Ishikawa (cell line): ENCODE data around the gene GNG2.

Experiments
- CEBPB ChIP-seq: IDR thresholded peaks from 2 replicates; pipeline ENCODE4 v1.6.1; 2012
- CREB1 ChIP-seq: IDR thresholded peaks from 2 replicates; pipeline ENCODE4 v1.6.1; 2012; ENCODE audit warnings: low read depth
- EGR1 ChIP-seq: IDR thresholded peaks from 2 replicates; pipeline ENCODE4 v1.6.1; 2012
- EP300 ChIP-seq: IDR thresholded peaks from 2 replicates; pipeline ENCODE4 v1.6.1; 2012; ENCODE audit warnings: borderline replicate concordance
- FOXM1 ChIP-seq: IDR thresholded peaks from 2 replicates; pipeline ENCODE4 v1.6.1; 2012; ENCODE audit warnings: low read depth, borderline replicate concordance
- RAD21 ChIP-seq: IDR thresholded peaks from 2 replicates; pipeline ENCODE4 v1.6.1; 2012; ENCODE audit warnings: low read depth
- TAF1 ChIP-seq: IDR thresholded peaks from 2 replicates; pipeline ENCODE4 v1.6.1; 2012; ENCODE audit warnings: low read depth, mild to moderate bottlenecking
- YY1 ChIP-seq: IDR thresholded peaks from 2 replicates; pipeline ENCODE4 v1.6.1; 2012; ENCODE audit warnings: low read depth
- TF ChIP-seq, protein P1 (sequence below): IDR thresholded peaks from 2 replicates; pipeline ENCODE4 v1.6.1; 2012
- TF ChIP-seq, protein P2 (sequence below): IDR thresholded peaks from 2 replicates; pipeline ENCODE4 v1.6.1; 2012; ENCODE audit warnings: low read depth, mild to moderate bottlenecking

DNA sequence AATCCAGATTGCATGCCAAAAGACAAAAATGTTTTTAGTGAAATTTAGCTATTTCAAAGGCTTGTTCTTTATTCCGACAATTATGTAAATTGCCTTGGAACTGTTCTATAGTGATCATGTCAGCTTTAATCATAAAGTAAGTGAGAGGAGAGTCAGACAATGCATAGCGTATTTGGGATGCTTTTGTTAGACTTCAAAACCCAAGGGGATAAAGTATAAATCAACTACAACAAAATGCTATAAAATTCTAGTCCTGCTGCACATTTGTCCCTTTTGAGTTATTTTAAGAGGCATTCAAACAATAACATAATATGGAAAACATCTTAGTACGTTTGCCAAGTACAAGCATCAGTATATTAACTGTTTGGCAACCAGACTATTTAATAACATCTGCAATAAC, 140.3 kb downstream of the GNG2 start:
- TF ChIP-seq RAD21 (no peak), EP300 (no peak), FOXM1 (no peak), CEBPB (no peak), TAF1 (no peak), YY1 (no peak), CREB1 (no peak), EGR1 (no peak)
- TF ChIP-seq, protein P1, sequence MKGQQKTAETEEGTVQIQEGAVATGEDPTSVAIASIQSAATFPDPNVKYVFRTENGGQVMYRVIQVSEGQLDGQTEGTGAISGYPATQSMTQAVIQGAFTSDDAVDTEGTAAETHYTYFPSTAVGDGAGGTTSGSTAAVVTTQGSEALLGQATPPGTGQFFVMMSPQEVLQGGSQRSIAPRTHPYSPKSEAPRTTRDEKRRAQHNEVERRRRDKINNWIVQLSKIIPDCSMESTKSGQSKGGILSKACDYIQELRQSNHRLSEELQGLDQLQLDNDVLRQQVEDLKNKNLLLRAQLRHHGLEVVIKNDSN = no peak
- TF ChIP-seq, protein P2, sequence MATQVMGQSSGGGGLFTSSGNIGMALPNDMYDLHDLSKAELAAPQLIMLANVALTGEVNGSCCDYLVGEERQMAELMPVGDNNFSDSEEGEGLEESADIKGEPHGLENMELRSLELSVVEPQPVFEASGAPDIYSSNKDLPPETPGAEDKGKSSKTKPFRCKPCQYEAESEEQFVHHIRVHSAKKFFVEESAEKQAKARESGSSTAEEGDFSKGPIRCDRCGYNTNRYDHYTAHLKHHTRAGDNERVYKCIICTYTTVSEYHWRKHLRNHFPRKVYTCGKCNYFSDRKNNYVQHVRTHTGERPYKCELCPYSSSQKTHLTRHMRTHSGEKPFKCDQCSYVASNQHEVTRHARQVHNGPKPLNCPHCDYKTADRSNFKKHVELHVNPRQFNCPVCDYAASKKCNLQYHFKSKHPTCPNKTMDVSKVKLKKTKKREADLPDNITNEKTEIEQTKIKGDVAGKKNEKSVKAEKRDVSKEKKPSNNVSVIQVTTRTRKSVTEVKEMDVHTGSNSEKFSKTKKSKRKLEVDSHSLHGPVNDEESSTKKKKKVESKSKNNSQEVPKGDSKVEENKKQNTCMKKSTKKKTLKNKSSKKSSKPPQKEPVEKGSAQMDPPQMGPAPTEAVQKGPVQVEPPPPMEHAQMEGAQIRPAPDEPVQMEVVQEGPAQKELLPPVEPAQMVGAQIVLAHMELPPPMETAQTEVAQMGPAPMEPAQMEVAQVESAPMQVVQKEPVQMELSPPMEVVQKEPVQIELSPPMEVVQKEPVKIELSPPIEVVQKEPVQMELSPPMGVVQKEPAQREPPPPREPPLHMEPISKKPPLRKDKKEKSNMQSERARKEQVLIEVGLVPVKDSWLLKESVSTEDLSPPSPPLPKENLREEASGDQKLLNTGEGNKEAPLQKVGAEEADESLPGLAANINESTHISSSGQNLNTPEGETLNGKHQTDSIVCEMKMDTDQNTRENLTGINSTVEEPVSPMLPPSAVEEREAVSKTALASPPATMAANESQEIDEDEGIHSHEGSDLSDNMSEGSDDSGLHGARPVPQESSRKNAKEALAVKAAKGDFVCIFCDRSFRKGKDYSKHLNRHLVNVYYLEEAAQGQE = no peak
